ENCODE measurements around the gene ERMN.

The ERMN gene

DNA sequence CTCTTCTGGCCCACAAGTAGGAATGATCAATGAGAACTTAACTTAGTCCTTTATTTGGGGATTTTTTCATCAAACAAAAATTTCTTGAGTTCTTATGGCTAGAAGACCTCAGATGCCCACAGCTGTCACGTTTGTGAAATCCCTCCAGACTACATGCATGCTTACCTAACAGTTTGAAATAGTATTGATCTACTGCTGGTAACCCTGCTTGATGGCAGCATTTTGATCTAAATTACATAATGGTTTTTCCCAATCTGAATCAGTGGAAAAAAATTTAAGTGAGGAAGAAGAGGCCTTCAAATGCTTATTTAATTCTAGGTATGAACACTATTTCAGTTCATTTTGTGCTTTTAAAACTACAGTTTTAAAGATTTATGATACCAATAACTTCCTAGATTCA, 13.9 kb downstream of the ERMN start:
- CTCF ChIA-PET = interaction anchor here (1.8 kb wide), 1 partner anchor 9 kb away, joined by 14 read pairs; no protein-coding TSS in a partner anchor
- POLR2A ChIA-PET (ENCODE audit: low non-redundant PET) = no interaction called here
- TF ChIP-seq, protein P1, sequence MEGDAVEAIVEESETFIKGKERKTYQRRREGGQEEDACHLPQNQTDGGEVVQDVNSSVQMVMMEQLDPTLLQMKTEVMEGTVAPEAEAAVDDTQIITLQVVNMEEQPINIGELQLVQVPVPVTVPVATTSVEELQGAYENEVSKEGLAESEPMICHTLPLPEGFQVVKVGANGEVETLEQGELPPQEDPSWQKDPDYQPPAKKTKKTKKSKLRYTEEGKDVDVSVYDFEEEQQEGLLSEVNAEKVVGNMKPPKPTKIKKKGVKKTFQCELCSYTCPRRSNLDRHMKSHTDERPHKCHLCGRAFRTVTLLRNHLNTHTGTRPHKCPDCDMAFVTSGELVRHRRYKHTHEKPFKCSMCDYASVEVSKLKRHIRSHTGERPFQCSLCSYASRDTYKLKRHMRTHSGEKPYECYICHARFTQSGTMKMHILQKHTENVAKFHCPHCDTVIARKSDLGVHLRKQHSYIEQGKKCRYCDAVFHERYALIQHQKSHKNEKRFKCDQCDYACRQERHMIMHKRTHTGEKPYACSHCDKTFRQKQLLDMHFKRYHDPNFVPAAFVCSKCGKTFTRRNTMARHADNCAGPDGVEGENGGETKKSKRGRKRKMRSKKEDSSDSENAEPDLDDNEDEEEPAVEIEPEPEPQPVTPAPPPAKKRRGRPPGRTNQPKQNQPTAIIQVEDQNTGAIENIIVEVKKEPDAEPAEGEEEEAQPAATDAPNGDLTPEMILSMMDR (conservative IDR thresholded peaks at IDR 0.05; ENCODE audit: low read depth) = no peak
- H3K27ac ChIP-seq = no peak overlapping the region
- no peak for DNase-seq (ENCODE audit: low spot score)

DNA sequence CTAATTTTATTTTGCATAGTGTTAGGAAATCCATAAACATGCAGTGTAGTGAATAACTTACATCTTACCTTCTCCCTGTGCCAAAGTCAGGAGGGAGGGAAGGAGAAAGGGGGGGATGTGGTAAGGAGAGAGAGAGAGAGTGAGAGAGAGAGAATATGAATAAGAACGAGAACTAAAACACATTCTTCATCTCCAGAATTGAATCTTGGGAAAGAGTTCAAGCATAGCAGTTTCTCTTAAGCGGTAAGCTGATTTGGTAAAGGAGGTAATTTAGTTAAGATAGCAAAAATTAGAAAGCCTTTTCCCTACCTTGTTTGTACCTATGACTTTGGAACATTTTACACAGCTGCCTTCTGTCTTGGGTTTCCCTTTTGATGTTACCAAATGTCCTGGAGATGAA, 15.7 kb downstream of the ERMN start:
- CTCF ChIA-PET = interaction anchor here (0.6 kb wide), 1 partner anchor 178 kb away, joined by 9 read pairs; no protein-coding TSS in a partner anchor
- POLR2A ChIA-PET (ENCODE audit: low non-redundant PET) = no interaction called here
- TF ChIP-seq, protein P1 (conservative IDR thresholded peaks at IDR 0.05; ENCODE audit: low read depth) = no peak
- DNase-seq (ENCODE audit: low spot score) = no peak
- no peak overlapping the region for H3K27ac ChIP-seq

GRCh38 chr2:157307021-157307420, 18.6 kb downstream of the ERMN start:
- H3K27ac ChIP-seq = no peak overlapping the region
- DNase-seq (ENCODE audit: low spot score) = no peak
- CTCF ChIA-PET = interaction anchor here (0.6 to 1.0 kb wide), 4 partner anchors 20 to 61 kb away, joined by 3 to 4 read pairs (median 3); no protein-coding TSS in a partner anchor
- POLR2A ChIA-PET (ENCODE audit: low non-redundant PET) = no interaction called here
- TF ChIP-seq, protein P1 (conservative IDR thresholded peaks at IDR 0.05; ENCODE audit: low read depth) = no peak

DNA sequence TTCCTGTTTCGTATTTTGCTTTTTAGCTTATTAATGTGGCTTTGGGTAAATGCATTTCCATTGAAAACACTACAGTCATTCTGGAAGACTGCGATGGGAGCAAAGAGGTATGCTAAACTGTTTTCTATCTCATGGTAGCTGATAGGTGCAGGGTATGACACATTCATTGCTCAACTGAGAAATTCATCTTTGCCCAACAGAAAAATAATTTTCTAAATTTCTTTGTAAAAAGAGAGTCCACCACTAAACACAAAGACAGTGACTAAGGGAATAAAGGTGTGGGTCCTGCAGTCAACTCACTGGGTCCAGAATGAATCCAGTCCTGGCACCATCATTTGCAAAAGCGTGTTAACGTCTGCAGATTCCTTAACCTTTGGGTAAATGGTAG, 19.9 kb downstream of the ERMN start:
- ChIA-PET POLR2A (ENCODE audit: low non-redundant PET) (no interaction called here), CTCF (interaction anchor here (0.9 to 3.7 kb wide), 2 partner anchors 22 to 323 kb away, joined by 3 to 17 read pairs; partner anchors contain the start of gene ACVR1C)
- no peak for DNase-seq (ENCODE audit: low spot score)
- TF ChIP-seq, protein P1 (conservative IDR thresholded peaks at IDR 0.05; ENCODE audit: low read depth) = no peak
- H3K27ac ChIP-seq = no peak overlapping the region

DNA sequence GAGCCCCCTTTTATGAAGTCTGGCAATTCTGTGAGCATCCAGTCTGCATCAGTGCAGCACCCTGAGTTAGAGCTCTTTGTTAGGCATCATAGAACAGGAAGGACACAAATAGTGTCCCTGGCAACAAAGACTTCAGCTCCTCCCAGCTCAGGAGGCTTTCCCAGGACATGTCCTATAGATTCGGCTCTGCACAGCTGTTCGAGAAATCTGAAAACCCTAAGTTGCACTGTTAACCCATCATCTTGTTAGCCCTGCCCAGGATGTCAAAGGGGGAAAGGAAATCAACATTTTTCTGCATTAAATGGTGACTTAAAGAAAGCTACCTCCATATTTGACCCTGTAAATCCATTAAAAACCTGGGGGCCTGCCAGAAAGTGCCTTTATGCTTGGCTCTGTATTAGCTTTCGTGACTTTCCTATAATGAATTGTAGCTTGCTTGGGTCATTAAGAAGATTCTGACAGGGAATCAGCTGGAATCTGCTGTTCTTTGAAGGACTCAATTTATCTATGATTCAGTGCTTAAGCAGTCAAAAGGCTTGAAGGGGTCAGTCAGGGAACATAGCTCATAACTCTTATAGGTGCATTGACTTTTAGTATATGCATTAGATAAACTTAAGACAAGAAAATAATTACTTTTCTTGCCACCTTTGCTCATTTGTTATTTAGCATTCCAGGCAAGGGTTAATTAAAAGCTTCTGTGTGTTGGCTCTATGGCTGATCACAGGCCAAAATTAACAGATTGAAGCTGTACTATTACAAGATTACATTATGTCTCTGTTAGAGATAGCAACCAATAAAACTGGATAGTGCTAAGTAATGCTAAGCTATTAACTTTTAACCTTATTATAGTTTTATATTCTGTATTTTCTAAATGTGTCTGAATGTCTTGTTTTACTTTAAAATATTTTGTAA, 20.6 kb downstream of the ERMN start:
- TF ChIP-seq, protein P1 (conservative IDR thresholded peaks at IDR 0.05; ENCODE audit: low read depth) = no peak
- ChIA-PET POLR2A (ENCODE audit: low non-redundant PET) (no interaction called here), CTCF (interaction anchor here (0.7 to 3.7 kb wide), 4 partner anchors 12 to 324 kb away, joined by 3 to 17 read pairs (median 3); partner anchors contain the start of gene ACVR1C)
- no peak for DNase-seq (ENCODE audit: low spot score)
- H3K27ac ChIP-seq = no peak overlapping the region

DNA sequence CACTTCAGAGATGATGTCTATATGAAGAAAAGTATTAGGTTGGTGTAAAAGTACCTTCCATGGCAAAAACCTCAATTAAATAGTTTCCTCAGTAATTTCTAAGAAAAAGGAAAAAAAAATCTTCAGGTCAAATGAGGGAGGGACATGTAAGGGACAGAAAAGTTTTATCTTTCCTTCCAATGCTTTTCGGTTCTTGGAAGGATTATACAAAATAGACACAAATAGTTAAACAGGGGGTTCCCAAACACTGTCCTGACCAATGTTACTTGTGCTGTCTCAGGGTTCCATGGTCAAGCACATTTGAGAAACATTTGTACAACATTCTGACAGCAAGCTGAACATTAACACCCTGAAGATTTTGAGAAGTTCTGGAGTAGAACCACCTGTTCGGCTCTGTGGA, 22.0 kb downstream of the ERMN start:
- TF ChIP-seq, protein P1 (conservative IDR thresholded peaks at IDR 0.05; ENCODE audit: low read depth) = no peak
- no peak for DNase-seq (ENCODE audit: low spot score)
- H3K27ac ChIP-seq = no peak overlapping the region
- ChIA-PET CTCF (interaction anchor here (0.6 to 3.7 kb wide), 6 partner anchors 9 to 294 kb away, joined by 3 to 24 read pairs (median 8); partner anchors contain the start of gene ERMN), POLR2A (ENCODE audit: low non-redundant PET) (no interaction called here)
